Peyer's patch (tissue), 4 donors: Measurements from ENCODE around the gene C1orf185.

Experiments
- CTCF ChIP-seq, 6 experiments: fragments of 450-650 bp in 4 of 6; fragments of 200-600 bp in 2 of 6; sonication (generic) in 1 of 6; IDR thresholded peaks; one replicate each; pipeline ENCODE4 v1.5.1; 2017 to 2019; ENCODE audit warnings: antibody characterized with exemption in 6 of 6, mild to moderate bottlenecking in 3 of 6, moderate library complexity in 1 of 6
- POLR2A ChIP-seq, 2 donors: fragments of 450-650 bp; IDR thresholded peaks; one replicate each; pipeline ENCODE4 v1.5.1; 2017; ENCODE audit warnings: antibody characterized with exemption in 2 of 2, mild to moderate bottlenecking in 2 of 2, moderate library complexity in 2 of 2

- TF ChIP-seq CTCF (IDR thresholded peaks at IDR 0.05) (no peak), POLR2A (IDR thresholded peaks at IDR 0.05) (no peak)
These were observed 31.0 kb downstream of the C1orf185 start for GRCh38 chr1:51133045-51133444.
